Karpas-422 (cell line): ENCODE results near the gene HES7. TPM values are rescaled to one million over a fixed set of nuclear protein-coding genes. Genes with fewer than 3 reads are reported as not detected.
A peak's percentile ranks its signal among the peaks of the same experiment; 100 is the strongest.

Experiments used
- DNase-seq: peaks from one replicate; pipeline ENCODE4 v3.0.0-alpha.2; 2015
- H2AFZ ChIP-seq: fragments of 200-600 bp; sonication (generic); 2 replicates; pipeline ENCODE4 v1.6.1; 2014; ENCODE audit warnings: antibody characterized with exemption, low read length, mixed read lengths
- H3K27ac ChIP-seq: fragments of 200-600 bp; sonication (generic); 2 replicates; pipeline ENCODE4 v1.5.1; 2014; ENCODE audit warnings: mild to moderate bottlenecking, low read length, moderate library complexity
- H3K27me3 ChIP-seq: fragments of 200-600 bp; sonication (generic); 2 replicates; pipeline ENCODE4 v1.6.1; 2014; ENCODE audit warnings: low read length, mixed read lengths
- H3K36me3 ChIP-seq: fragments of 200-600 bp; sonication (generic); 2 replicates; pipeline ENCODE4 v1.6.1; 2014; ENCODE audit warnings: low read length, mixed read lengths; ENCODE audit not compliant: insufficient read depth
- H3K4me1 ChIP-seq: fragments of 200-600 bp; sonication (generic); 2 replicates; pipeline ENCODE4 v1.6.1; 2014; ENCODE audit warnings: mild to moderate bottlenecking, low read length, mixed read lengths
- H3K4me2 ChIP-seq: fragments of 200-600 bp; sonication (generic); 2 replicates; pipeline ENCODE4 v1.6.1; 2014; ENCODE audit warnings: low read length, low read depth, mild to moderate bottlenecking; ENCODE audit not compliant: poor library complexity, severe bottlenecking
- H3K4me3 ChIP-seq: fragments of 200-600 bp; sonication (generic); 2 replicates; pipeline ENCODE4 v1.5.1; 2014; ENCODE audit warnings: mild to moderate bottlenecking, antibody characterized with exemption, low read length, mixed read lengths
- H3K79me2 ChIP-seq: fragments of 200-600 bp; sonication (generic); 2 replicates; pipeline ENCODE4 v1.6.1; 2014; ENCODE audit warnings: mild to moderate bottlenecking, low read length, mixed read lengths
- H3K9ac ChIP-seq: fragments of 200-600 bp; sonication (generic); 2 replicates; pipeline ENCODE4 v1.6.0; 2014; ENCODE audit warnings: low read length
- H3K9me2 ChIP-seq: fragments of 200-600 bp; sonication (generic), shearing (Covaris generic); replicated peaks from 2 replicates; pipeline ENCODE4 v1.6.0; 2014; ENCODE audit warnings: mild to moderate bottlenecking, low read length, moderate library complexity; ENCODE audit not compliant: insufficient read depth
- H3K9me3 ChIP-seq: fragments of 300-700, 200-600 bp; sonication (generic); 2 replicates; pipeline ENCODE4 v1.6.1; 2014; ENCODE audit warnings: low read length, mixed read lengths
- H4K20me1 ChIP-seq: fragments of 200-600 bp; sonication (generic); 2 replicates; pipeline ENCODE4 v1.6.1; 2014; ENCODE audit warnings: mild to moderate bottlenecking, antibody characterized with exemption, low read length, low read depth; ENCODE audit not compliant: insufficient read depth
- total RNA-seq: library from RNA; depleted of rRNA; stranded (reverse); fragments of >200 nt; shearing (Covaris generic); gene quantifications from 2 replicates; pipeline ENCODE4 v1.2.3, GENCODE V29; 2014; ENCODE audit warnings: low replicate concordance

HES7 gene
- total RNA-seq, 1 experiment from 2014 or later = 0.37 TPM

DNA sequence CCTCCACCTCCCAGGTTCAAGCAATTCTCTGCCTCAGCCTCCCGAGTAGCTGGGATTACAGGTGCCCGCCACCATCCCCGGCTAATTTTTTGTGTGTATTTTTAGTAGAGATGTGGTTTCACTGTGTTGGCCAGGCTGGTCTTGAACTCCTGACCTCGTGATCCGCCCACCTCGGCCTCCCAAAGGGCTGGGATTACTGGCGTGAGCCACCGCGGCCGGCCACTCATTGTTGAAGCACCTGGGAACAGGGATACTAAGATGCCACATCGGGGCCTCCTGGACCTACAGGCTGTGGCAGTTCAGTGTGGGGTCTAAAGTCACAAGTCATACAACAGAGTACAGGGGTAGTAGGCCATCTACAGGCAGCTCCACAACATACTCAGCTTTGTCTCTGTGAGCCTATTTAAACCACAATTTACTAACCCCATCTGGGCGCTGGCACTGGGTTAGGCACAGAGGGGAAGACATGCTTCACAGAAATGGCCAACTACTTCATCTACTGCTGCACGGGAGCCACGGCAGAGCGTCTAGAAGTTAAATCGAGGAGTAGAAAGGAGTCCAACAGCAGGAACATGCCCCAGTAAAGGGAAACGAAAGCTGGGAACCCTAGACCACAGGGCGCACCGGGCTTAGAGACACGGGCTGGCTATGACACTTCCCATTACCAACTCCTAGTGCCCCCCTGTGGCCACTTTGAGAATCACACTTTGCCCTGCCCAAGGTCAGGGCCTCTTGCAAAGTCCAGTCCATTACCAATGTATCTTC is 34.5 kb upstream of the HES7 start:
- Histone ChIP-seq H3K27me3 (no peaks in the 10 kb centered on the region), H3K9ac (no peak overlapping the region), H3K36me3 (peaks cover 11% of the 10 kb centered on the region; the same call in 1 of the 2 replicates), H4K20me1 (peaks cover 12% of the 10 kb centered on the region), H3K4me3 (no peak overlapping the region), H3K79me2 (peaks cover 48% of the 10 kb centered on the region), H3K9me2 (no peaks in the 10 kb centered on the region), H3K4me2 (peak overlapping the region; percentile 31), H3K4me1 (peaks cover 66% of the 10 kb centered on the region), H2AFZ (no peak overlapping the region), H3K27ac (no peak overlapping the region), H3K9me3 (no peaks in the 10 kb centered on the region)
- DNase-seq = peak; percentile 96

DNA sequence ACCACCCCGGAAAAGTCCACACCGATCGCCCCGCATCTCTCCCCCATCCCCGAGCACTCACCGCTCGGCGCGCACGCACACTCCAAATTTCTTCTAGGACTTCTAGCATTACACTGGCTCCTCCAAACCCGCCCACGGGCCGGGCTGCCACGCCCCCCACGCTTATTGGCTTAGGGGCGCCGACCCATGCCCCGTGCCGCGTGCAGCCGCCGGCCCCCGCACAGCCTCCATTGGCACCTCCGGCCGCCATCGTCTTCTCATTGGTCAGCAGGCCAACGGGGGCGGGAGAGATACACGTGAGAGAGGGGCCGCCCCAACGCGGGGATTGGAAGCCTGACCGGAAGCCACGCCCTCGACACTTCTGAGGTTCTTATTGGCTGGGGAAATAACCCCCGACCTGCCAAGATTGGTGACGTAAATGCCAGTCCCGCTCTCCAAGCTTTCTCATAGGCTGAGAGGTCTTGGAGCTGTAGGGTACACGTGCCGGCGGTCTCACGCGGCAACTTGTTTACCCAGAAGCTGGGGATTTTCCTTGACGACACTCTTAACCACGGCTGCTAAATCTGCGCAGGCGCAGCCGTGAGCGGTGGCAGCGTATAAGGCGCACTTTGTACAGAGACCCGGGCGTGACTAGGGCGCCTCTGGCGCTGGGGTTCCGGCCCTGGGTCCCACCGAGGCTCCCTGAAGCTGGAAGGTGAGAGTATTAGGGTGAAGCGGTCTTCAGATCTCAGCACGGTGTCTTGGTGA is 32.5 kb upstream of the HES7 start:
- Histone ChIP-seq H3K9me3 (no peaks in the 10 kb centered on the region), H3K4me3 (peak overlapping the region; percentile 94), H3K27ac (peak overlapping the region; percentile 83), H3K9me2 (no peaks in the 10 kb centered on the region), H3K4me2 (peak overlapping the region; percentile 96), H3K36me3 (peaks cover 9% of the 10 kb centered on the region; the same call in 1 of the 2 replicates), H3K27me3 (no peaks in the 10 kb centered on the region), H3K4me1 (peaks cover 69% of the 10 kb centered on the region), H4K20me1 (peaks cover 3% of the 10 kb centered on the region; the same call in 1 of the 2 replicates), H3K79me2 (peaks cover 40% of the 10 kb centered on the region), H2AFZ (peak overlapping the region; percentile 83), H3K9ac (peak overlapping the region; percentile 90)
- DNase-seq = peak; percentile 100

DNA sequence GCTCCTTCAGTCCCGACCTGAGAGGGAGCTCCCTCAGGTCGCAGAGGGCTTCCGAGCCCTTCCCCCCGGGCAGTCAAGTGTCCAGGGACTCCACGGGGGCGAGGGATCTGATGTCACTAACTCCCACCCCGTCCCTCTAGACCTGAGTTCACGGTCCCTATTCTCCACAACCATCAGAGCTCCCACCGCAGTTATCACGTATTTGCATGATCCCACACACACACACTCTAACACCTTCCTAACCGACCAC is 32.0 kb upstream of the HES7 start:
- H3K9me2 ChIP-seq = no peaks in the 10 kb centered on the region
- no peaks in the 10 kb centered on the region for H3K27me3 ChIP-seq
- peak overlapping the region; percentile 80 for H3K9ac ChIP-seq
- H3K27ac ChIP-seq = no peak overlapping the region
- peak overlapping the region; percentile 42; the same call in 1 of the 2 replicates for H2AFZ ChIP-seq
- H3K4me3 ChIP-seq = peak overlapping the region; percentile 94
- H3K9me3 ChIP-seq = no peaks in the 10 kb centered on the region
- peaks cover 8% of the 10 kb centered on the region; the same call in 1 of the 2 replicates for H3K36me3 ChIP-seq
- peaks cover 67% of the 10 kb centered on the region for H3K4me1 ChIP-seq
- peak overlapping the region; percentile 96 for H3K4me2 ChIP-seq
- no peak for DNase-seq
- H4K20me1 ChIP-seq = 0 out of 2 replicates have a peak, but pooled peaks cover under 1% of the 10 kb centered on the region
- H3K79me2 ChIP-seq = peaks cover 39% of the 10 kb centered on the region

DNA sequence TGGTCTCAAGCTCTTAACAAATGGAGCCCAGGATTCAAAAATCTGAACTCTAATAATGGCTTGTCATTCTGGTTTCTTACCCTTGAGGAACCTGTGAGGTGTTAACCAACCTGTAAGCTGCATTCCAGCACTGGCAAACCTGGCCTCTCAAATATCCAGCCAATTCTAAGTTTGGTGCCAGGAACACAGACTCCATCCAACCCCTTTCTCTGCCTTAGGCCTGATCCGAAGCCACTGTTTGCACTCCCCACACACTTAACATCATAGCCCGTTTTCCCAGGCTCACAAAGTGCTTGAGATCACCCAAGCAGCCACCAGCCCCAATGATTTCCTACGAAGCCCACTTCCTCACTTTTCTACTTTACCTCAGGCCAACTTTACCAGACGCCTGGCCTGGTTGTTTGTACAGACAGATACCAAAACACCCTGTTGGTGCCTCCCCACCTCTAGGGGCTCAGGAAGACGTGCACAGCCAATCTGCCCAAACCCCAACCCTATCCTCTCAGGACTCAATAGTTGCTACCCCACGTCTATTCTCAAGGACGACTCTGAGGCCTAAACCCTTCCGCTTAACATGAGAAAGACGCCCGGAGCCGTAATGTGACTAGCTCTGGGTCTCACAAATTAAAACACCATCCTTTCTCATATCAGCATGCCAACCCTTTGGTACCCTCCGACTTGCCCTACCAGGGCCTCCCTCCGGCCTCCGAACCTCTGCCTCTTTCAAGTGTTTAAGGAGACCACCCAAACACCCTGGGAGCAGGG is 31.5 kb upstream of the HES7 start:
- peak overlapping the region; percentile 80 for H3K9ac ChIP-seq
- DNase-seq = no peak
- H3K4me3 ChIP-seq = peak overlapping the region; percentile 94
- peaks cover 68% of the 10 kb centered on the region for H3K4me1 ChIP-seq
- H3K36me3 ChIP-seq = peaks cover 8% of the 10 kb centered on the region; the same call in 1 of the 2 replicates
- H3K4me2 ChIP-seq = peak overlapping the region; percentile 96
- H3K9me2 ChIP-seq = no peaks in the 10 kb centered on the region
- no peak overlapping the region for H3K27ac ChIP-seq
- H4K20me1 ChIP-seq = peaks cover 5% of the 10 kb centered on the region
- H3K79me2 ChIP-seq = peaks cover 42% of the 10 kb centered on the region
- no peaks in the 10 kb centered on the region for H3K9me3 ChIP-seq
- no peak overlapping the region for H2AFZ ChIP-seq
- H3K27me3 ChIP-seq = no peaks in the 10 kb centered on the region

DNA sequence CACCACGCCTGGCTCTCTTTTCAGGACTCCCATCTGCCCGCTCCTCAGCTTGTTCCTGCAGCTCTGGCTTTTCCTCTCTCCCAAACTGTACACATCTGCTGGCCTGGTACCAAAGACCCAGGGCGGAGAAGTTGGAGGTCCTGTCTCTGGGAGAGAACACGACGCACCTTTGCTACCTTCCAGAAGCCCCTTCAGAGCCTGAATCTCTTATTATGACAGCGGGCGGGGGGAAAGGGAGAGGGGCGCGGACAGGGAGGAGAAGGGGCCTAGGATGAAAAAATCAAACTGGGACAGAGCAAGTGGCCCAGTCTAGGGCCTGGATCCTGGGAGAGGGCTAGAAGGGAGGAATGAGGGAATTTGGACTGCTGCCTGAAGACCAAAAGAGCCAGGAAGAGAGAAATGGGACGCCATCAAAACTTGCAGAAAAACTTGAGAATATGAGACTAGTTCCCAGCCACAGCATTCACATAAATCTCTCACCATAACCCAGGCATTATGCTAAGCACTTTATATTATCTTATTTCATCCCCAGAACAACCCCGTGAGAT is 30.8 kb upstream of the HES7 start:
- no peaks in the 10 kb centered on the region for H3K27me3 ChIP-seq
- peak overlapping the region; percentile 80 for H3K9ac ChIP-seq
- peak overlapping the region; percentile 96 for H3K4me2 ChIP-seq
- peaks cover 5% of the 10 kb centered on the region; the same call in 1 of the 2 replicates for H3K36me3 ChIP-seq
- H3K27ac ChIP-seq = no peak overlapping the region
- no peak for DNase-seq
- peaks cover 63% of the 10 kb centered on the region for H3K4me1 ChIP-seq
- no peaks in the 10 kb centered on the region for H3K9me3 ChIP-seq
- peak overlapping the region; percentile 94; the same call in 1 of the 2 replicates for H3K4me3 ChIP-seq
- H4K20me1 ChIP-seq = peaks cover 13% of the 10 kb centered on the region
- H3K79me2 ChIP-seq = peaks cover 47% of the 10 kb centered on the region
- no peaks in the 10 kb centered on the region for H3K9me2 ChIP-seq
- no peak overlapping the region for H2AFZ ChIP-seq

DNA sequence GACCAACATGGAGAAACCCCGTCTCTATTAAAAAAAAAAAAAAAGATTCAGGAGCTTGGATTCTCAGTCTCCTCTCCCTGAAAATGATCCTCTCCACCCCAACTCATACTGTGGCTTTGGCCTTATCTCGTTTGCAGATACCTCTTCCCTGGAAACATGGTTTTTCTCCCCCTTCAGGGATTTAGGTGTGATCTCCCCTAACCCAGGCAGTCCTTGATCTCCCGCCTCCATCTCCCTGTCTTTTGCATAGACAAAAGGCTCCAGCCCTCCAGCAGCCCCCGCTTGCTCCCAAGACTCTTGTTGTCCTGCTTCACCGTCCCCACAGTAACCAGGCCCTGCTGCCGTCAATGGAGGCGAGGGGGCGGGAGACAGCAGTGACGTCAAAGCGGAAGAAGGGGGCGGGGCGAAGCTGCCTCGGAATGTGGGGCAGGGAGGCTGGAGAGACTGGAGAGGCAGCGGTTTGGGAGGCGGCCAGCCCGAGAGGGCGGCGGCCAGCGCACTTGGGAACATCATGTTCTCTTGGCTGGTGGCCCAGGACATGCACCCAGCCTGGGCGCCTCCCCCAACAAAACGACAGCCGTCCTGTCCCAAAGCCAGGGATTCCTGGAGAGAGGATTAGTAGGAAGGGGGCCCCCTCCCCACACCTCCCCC is 30.2 kb upstream of the HES7 start:
- Histone ChIP-seq H3K4me1 (peaks cover 59% of the 10 kb centered on the region), H4K20me1 (peaks cover 13% of the 10 kb centered on the region), H3K79me2 (peaks cover 43% of the 10 kb centered on the region)

DNA sequence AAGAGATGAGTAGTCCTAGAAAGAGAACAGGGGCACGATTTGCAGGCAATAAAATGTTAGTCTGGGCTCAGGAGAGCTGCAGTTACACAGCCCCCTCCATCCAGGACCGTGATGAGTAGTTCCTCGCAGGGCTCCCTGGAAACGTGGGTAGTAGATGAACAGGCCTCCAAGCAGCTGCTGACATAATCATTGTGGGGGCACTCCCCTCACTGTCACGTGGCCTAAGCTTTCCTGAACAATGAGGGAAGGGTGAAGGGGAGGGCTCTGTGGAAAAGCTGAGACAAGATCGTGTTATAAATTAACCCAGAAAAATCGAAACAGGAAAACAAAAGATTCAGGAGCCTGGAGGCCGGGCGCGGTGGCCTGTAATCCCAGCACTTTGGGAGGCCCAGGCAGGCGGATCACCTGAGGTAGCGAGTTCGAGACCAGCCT is 29.6 kb upstream of the HES7 start:
- peaks cover 13% of the 10 kb centered on the region for H4K20me1 ChIP-seq
- no peak for DNase-seq
- no peak overlapping the region for H2AFZ ChIP-seq
- H3K27ac ChIP-seq = peak overlapping the region; percentile 34; the same call in 1 of the 2 replicates
- H3K27me3 ChIP-seq = no peaks in the 10 kb centered on the region
- H3K9ac ChIP-seq = peak overlapping the region; percentile 80
- H3K4me1 ChIP-seq = peaks cover 57% of the 10 kb centered on the region
- H3K9me3 ChIP-seq = no peaks in the 10 kb centered on the region
- H3K4me2 ChIP-seq = peak overlapping the region; percentile 96
- no peaks in the 10 kb centered on the region for H3K9me2 ChIP-seq
- H3K79me2 ChIP-seq = peaks cover 43% of the 10 kb centered on the region
- no peaks in the 10 kb centered on the region for H3K36me3 ChIP-seq
- no peak overlapping the region for H3K4me3 ChIP-seq

More for the DNA sequence above, 30.2 kb upstream of the HES7 start:
- Histone ChIP-seq H3K27me3 (no peaks in the 10 kb centered on the region), H3K9ac (peak overlapping the region; percentile 80), H2AFZ (no peak overlapping the region), H3K27ac (peak overlapping the region; percentile 34; the same call in 1 of the 2 replicates), H3K4me2 (peak overlapping the region; percentile 96), H3K9me3 (no peaks in the 10 kb centered on the region), H3K9me2 (no peaks in the 10 kb centered on the region), H3K4me3 (peak overlapping the region; percentile 94), H3K36me3 (no peaks in the 10 kb centered on the region)
- peak; percentile 89 for DNase-seq
